Tibial artery (tissue), 4 donors: ENCODE data around the gene COX5A.

ENCODE experiments used
- DNase-seq, 2 donors: peaks; one replicate each; pipeline ENCODE4 v3.0.0-alpha.2; 2019
- H3K27ac ChIP-seq, 2 donors: fragments of 200-600 bp; sonication (generic) in 1 of 2; 1 replicate in 1 of 2; 2 replicates in 1 of 2; pipeline ENCODE4 v1.5.1; 2018 to 2019; ENCODE audit warnings: mild to moderate bottlenecking in 1 of 2
- H3K27me3 ChIP-seq, 2 donors: fragments of 200-600 bp; sonication (generic) in 1 of 2; one replicate each; pipeline versions ENCODE4 v1.5.1 to v1.6.0; 2016 to 2019
- H3K36me3 ChIP-seq, 3 donors: fragments of 200-600 bp; sonication (generic) in 2 of 3; one replicate each; pipeline ENCODE4 v1.5.1; 2016 to 2019; ENCODE audit warnings: mild to moderate bottlenecking in 2 of 3
- H3K4me1 ChIP-seq, 4 donors: fragments of 200-600 bp; sonication (generic) in 2 of 4; 1 replicate in 3 of 4; 2 replicates in 1 of 4; pipeline ENCODE4 v1.5.1; 2016 to 2019
- H3K4me3 ChIP-seq, 2 donors: fragments of 200-600 bp; sonication (generic) in 1 of 2; 1 replicate in 1 of 2; 2 replicates in 1 of 2; pipeline ENCODE4 v1.5.1; 2018 to 2019; ENCODE audit warnings: mild to moderate bottlenecking in 2 of 2
- H3K9me3 ChIP-seq, 3 donors: fragments of 200-600 bp; sonication (generic) in 1 of 3; one replicate each; pipeline ENCODE4 v1.5.1; 2016 to 2019
- CTCF ChIP-seq, 2 experiments: fragments of 200-600 bp in 1 of 2; fragments of 450-650 bp in 1 of 2; IDR thresholded peaks; one replicate each; pipeline ENCODE4 v1.5.1; 2017 to 2019; ENCODE audit warnings: antibody characterized with exemption in 2 of 2, mild to moderate bottlenecking in 1 of 2, moderate library complexity in 1 of 2
- intact Hi-C: fragments of 100-400 bp; cut with DNase I; formaldehyde crosslinking; loops from one replicate; pipeline ENCODE4 v1.15.0; 2023; ENCODE audit warnings: low total_unique reads

COX5A gene

GRCh38 chr15:74958908-74959585, 21.2 kb upstream of the COX5A start:
- no peak for DNase-seq
- Histone ChIP-seq H3K4me1 (peaks cover 4 to 52% (median 36%) of the 10 kb centered on the region in 4 donors), H3K27me3 (no peaks in the 10 kb centered on the region), H3K27ac (peak overlapping the region; percentile 77 to 93), H3K9me3 (no peaks in the 10 kb centered on the region), H3K36me3 (no peaks in the 10 kb centered on the region), H3K4me3 (peak overlapping the region; percentile 60 to 83)
- no peak for TF ChIP-seq CTCF (IDR thresholded peaks at IDR 0.05)
- intact Hi-C loops: loop anchor here (5.0 to 10.0 kb wide), 2 partner anchors 68 to 324 kb away; no protein-coding TSS in a partner anchor

- intact Hi-C loops: loop anchor here (5.0 to 10.0 kb wide), 2 partner anchors 69 to 324 kb away; no protein-coding TSS in a partner anchor
- H3K4me1 ChIP-seq: peaks cover 4 to 52% (median 37%) of the 10 kb centered on the region in 4 donors
- peak; percentile 48 to 58 for TF ChIP-seq CTCF (IDR thresholded peaks at IDR 0.05)
- peak overlapping the region; percentile 60 to 83 for H3K4me3 ChIP-seq
- peak overlapping the region; percentile 77 to 93 for H3K27ac ChIP-seq
- H3K9me3 ChIP-seq: no peaks in the 10 kb centered on the region
- H3K27me3 ChIP-seq: no peaks in the 10 kb centered on the region
- peak; percentile 75 to 86 for DNase-seq
- H3K36me3 ChIP-seq: no peaks in the 10 kb centered on the region
Measured at GRCh38 chr15:74958320-74958907, 20.5 kb upstream of the COX5A start.

GRCh38 chr15:74957476-74958035, 19.7 kb upstream of the COX5A start:
- Histone ChIP-seq H3K4me3 (peak overlapping the region; percentile 60 to 83), H3K4me1 (peaks cover 4 to 52% (median 37%) of the 10 kb centered on the region in 4 donors), H3K27me3 (no peaks in the 10 kb centered on the region), H3K9me3 (no peaks in the 10 kb centered on the region), H3K36me3 (no peaks in the 10 kb centered on the region), H3K27ac (peak overlapping the region; percentile 77 to 93)
- intact Hi-C loops: loop anchor here (2.0 to 10.0 kb wide), 4 partner anchors 45 to 323 kb away; no protein-coding TSS in a partner anchor
- DNase-seq: no peak
- no peak for TF ChIP-seq CTCF (IDR thresholded peaks at IDR 0.05)

- intact Hi-C loops: loop anchor here (2.0 to 10.0 kb wide), 4 partner anchors 44 to 322 kb away; no protein-coding TSS in a partner anchor
- H3K9me3 ChIP-seq: no peaks in the 10 kb centered on the region
- H3K27me3 ChIP-seq: no peaks in the 10 kb centered on the region
- TF ChIP-seq CTCF (IDR thresholded peaks at IDR 0.05): no peak
- peak; percentile 85 to 89 for DNase-seq
- H3K4me3 ChIP-seq: peak within 1 kb of the TSS; percentile 60 to 83
- peak within 1 kb of the TSS; percentile 77 to 93 for H3K27ac ChIP-seq
- H3K4me1 ChIP-seq: peaks cover 4 to 52% (median 37%) of the 10 kb centered on the region in 4 donors
- H3K36me3 ChIP-seq: no peaks in the 10 kb centered on the region
Measured at GRCh38 chr15:74956648-74957475, 19.0 kb upstream of the COX5A start, which contains the start of gene RPP25. Gene RPP25 (minus strand): TSS chr15:74956772. CDS start chr15:74956583, 189 bp downstream.
